IPS-15b (cell line): ENCODE data around the gene LRRFIP1.
A peak's percentile ranks its signal among the peaks of the same experiment; 100 is the strongest.
"Not testable (repeated sequence)": the region's sequence is repeated elsewhere in the genome, so short reads cannot be mapped to it uniquely, and the experiment has no call there.

ENCODE experiments used
- H3K27me3 ChIP-seq: one replicate; pipeline ENCODE4 v1.6.1; 2013; ENCODE audit warnings: low read length; ENCODE audit not compliant: control insufficient read depth, insufficient read depth
- H3K36me3 ChIP-seq: one replicate; pipeline ENCODE4 v1.6.1; 2013; ENCODE audit warnings: low read length; ENCODE audit not compliant: control insufficient read depth, insufficient read depth
- H3K4me1 ChIP-seq: one replicate; pipeline ENCODE4 v1.6.1; 2013; ENCODE audit warnings: mild to moderate bottlenecking, low read length; ENCODE audit not compliant: control insufficient read depth, insufficient read depth
- H3K4me3 ChIP-seq: one replicate; pipeline ENCODE4 v1.5.1; 2013; ENCODE audit warnings: low read depth, low read length
- H3K9ac ChIP-seq: one replicate; pipeline ENCODE4 v1.6.1; 2013; ENCODE audit warnings: low read depth, mild to moderate bottlenecking, low read length
- H3K9me3 ChIP-seq: one replicate; pipeline ENCODE4 v1.6.1; 2013; ENCODE audit warnings: mild to moderate bottlenecking, low read length; ENCODE audit not compliant: control insufficient read depth, insufficient read depth

The LRRFIP1 gene

DNA sequence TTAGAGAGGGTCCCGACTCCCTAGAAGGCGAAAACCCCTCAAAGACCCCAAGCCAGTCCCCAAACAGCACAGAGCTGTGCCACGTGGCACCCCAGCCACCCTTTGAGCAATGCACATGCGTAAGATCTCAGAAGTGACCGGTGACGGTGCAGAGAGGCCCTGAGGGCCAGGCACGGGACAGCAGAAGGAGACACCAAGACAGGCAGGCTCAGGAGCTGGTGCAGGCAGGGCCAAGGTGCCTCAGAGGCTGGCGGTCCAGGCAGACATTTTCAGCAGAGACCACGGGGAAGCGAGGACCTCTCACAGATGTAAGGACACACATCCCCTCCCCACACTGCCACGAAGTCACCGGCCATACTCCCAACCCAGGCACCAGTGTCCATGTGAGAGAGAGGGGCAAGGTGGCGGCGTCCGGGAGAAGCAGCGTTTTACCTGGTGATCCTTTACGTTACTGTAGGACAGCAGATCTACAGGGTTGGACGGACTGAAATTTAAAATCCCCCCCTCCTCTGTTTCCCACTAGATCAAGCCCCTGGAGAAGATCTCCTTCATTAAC is 34.9 kb upstream of the LRRFIP1 start:
- Histone ChIP-seq H3K27me3 (no peaks in the 10 kb centered on the region), H3K9me3 (no peaks in the 10 kb centered on the region), H3K4me3 (no peak overlapping the region), H3K4me1 (peaks cover 13% of the 10 kb centered on the region), H3K9ac (no peak overlapping the region), H3K36me3 (no peaks in the 10 kb centered on the region)

DNA sequence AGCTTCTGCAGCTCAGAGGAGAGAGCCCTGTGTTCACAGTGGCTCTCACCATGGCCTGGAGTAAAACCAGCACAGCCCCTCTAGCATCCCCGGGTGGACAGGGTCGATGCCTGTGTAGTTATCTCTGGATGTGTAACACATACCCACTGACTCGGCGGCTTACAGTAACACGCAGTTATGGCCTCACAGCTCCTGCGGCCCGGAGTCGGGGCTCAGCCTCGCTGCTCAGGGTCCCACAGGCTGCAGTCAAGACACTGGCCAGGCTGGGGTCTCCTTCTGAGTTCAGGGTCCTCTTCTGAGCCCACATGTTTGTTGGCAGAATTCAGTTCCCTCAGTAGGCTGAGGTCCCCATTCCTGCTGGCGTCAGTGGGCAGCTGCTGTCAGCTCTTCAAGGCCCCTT is 34.4 kb upstream of the LRRFIP1 start:
- no peaks in the 10 kb centered on the region for H3K9me3 ChIP-seq
- H3K36me3 ChIP-seq, result no peaks in the 10 kb centered on the region
- H3K27me3 ChIP-seq, result no peaks in the 10 kb centered on the region
- no peak overlapping the region for H3K4me3 ChIP-seq
- peaks cover 13% of the 10 kb centered on the region for H3K4me1 ChIP-seq
- no peak overlapping the region for H3K9ac ChIP-seq

DNA sequence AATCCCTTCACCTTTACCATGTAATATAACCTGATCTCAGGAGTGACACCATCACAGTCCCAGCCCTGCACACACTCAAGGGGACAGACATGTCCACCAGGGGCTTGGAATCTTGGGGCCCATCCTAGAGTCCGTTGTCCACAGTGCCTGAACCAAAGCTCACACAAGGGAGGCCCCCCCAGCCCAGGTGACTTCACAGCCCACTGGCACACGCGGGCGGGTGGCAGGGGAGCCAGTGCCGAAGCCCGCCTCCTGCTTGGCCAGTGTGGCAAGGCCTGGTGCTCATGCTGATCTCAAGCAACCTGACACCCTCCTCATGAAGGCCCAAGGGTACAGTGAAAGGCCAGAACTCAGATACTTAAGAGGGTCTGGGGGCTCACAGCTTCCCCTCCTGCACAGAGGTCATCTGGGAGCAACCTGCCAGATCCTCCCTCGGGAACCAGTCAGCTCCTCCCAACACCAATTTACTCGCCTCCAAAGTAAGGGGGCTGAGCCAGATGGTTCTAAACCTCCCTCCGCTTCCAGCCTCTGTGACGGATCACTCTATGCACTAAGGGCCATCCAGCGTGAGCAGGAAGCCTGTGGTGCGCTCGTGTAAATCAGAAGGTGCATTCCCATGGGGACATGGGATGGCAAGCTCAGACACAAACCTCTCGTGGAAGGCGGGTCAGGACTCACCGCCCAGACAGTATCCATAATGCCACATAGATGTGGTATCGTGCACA is 33.6 kb upstream of the LRRFIP1 start:
- Histone ChIP-seq H3K4me3 (no peak overlapping the region), H3K9ac (peak overlapping the region; percentile 5), H3K9me3 (no peaks in the 10 kb centered on the region), H3K36me3 (no peaks in the 10 kb centered on the region), H3K27me3 (no peaks in the 10 kb centered on the region), H3K4me1 (peaks cover 13% of the 10 kb centered on the region)

DNA sequence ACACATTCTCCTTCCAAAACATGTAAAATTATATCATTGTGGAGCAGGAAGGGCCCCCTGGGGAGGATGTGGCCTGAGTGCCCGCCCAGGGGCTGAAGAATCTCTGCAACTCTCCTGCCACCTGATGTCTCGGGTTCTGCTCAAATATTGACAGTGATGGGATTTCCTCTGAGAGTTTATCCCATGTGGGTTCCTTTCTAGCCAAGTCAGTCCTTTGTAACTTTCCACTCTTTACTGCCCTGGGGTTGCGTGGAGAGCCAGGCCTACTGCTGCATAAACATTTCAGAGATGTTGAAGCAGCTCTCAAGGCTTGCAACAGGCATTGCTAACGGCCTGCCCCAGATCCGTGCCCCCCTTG is 32.9 kb upstream of the LRRFIP1 start:
- Histone ChIP-seq H3K36me3 (no peaks in the 10 kb centered on the region), H3K4me1 (peaks cover 13% of the 10 kb centered on the region), H3K9me3 (no peaks in the 10 kb centered on the region), H3K27me3 (no peaks in the 10 kb centered on the region), H3K9ac (no peak overlapping the region), H3K4me3 (no peak overlapping the region)

DNA sequence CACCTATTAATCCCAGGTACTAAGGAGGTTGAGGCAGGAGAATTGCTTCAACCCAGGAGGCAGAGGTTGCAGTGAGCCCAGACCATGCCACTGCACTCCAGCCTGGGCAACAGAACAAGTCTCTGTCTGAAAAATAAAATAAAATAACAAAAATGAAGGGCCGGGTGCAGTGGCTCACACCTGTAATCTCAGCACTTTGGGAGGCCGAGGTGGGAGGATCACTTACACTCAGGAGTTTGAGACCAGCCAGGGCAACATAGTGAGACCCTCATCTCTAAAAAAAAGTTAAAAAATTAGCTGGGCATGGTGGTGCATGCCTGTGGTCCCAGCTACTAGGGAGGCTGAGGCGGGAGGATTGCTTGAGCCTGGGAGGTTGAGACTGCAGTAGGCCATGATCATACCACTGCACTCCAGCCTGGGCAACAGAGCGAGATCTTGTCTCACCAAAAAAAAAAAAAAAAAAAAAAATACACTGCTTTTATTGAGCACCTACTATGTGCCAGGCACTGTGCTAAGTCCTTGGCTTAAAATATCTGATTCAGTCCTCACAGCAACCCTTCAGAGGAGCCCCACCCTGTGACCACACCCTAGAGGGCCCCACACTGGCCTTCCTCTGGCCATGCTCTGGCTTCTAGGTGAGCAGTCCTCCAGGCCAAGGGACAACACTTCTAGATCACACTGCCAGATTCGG is 31.4 kb upstream of the LRRFIP1 start:
- H3K9me3 ChIP-seq, H3K27me3 ChIP-seq, H3K4me3 ChIP-seq, H3K9ac ChIP-seq, H3K36me3 ChIP-seq: not testable (repeated sequence)
- H3K4me1 ChIP-seq, result peaks cover 10% of the 10 kb centered on the region

DNA sequence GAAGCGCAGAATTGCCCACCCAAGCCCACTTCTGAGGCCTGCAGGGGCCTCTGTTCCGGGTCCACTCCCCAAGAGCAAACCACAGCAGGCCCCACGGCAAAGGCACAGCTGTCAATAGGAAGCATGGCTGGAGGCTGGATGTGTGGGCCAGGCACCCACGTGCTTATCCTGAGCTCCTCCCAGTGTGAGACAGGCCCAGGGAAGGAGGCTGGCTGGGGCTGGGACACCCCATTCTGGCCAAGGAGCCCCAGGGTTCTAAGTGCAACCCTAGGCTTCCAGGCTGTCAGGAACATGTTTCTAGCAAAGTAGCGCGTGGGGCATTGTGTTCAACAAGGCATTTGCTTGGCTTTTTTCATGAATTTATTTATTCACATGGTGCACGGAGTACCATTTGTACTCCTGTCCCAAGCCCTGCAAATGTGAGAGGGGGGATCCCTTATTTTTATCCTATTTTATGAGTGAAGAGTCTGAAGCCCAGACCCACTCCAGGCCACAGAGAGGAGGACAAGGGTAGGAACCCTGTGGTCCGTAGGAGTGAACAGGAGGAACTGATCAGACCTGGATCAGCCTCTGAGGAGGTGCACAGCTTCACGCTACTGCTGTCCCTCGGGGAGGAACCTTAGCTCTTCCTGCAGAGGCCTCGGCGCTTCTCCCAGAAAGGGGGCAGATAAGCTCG is 30.7 kb upstream of the LRRFIP1 start:
- Histone ChIP-seq H3K4me1 (peaks cover 15% of the 10 kb centered on the region), H3K36me3 (no peaks in the 10 kb centered on the region), H3K9ac (no peak overlapping the region), H3K4me3 (no peak overlapping the region), H3K27me3 (peaks cover 5% of the 10 kb centered on the region), H3K9me3 (no peaks in the 10 kb centered on the region)

DNA sequence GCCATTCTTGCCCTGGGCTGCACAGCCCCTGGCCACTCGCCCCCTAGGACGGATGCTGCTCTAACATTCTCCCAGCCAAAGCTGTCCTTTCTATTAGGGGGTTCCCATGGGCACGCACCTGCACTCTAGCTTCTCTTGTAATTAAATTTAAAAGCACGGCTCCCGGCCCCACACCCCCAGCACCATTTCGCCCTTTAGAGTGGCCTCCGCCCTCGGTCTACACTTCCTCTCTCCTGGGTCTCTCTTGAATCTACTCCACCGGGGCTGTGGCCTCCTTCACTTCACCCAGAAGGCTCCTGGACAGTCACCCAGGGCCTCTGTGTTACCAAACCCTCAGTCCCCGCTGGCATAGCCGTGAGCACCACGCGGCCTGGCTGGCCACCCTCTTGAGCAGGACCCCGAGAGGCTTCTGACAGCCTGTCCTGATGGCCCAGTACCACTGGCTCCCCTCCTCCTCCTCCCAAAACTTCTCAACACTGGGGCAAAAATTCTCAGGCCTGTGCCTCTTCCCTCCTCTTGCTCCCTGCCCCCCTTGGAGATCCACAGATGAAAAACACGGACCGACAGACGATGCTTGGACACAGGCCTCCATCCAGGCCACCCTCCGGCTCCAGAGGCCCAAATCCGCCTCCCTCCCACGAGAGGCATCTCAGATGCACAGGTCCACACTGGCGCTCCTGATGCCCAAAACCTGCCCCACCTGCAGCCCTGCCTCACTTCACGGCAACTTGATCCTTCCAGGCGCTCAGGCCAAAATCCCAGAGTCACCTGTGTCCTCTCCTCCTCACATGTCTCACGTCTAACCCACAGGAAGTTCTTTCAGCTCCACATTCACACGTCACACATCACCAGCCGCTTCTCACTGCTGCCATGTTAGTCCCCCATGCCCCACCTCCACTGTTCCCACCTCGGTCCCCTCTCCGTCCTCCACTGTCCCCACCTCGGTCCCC is 29.9 kb upstream of the LRRFIP1 start:
- H3K4me3 ChIP-seq, result no peak overlapping the region
- peaks cover 22% of the 10 kb centered on the region for H3K4me1 ChIP-seq
- H3K27me3 ChIP-seq, result peaks cover 5% of the 10 kb centered on the region
- no peak overlapping the region for H3K9ac ChIP-seq
- no peaks in the 10 kb centered on the region for H3K9me3 ChIP-seq
- no peaks in the 10 kb centered on the region for H3K36me3 ChIP-seq

DNA sequence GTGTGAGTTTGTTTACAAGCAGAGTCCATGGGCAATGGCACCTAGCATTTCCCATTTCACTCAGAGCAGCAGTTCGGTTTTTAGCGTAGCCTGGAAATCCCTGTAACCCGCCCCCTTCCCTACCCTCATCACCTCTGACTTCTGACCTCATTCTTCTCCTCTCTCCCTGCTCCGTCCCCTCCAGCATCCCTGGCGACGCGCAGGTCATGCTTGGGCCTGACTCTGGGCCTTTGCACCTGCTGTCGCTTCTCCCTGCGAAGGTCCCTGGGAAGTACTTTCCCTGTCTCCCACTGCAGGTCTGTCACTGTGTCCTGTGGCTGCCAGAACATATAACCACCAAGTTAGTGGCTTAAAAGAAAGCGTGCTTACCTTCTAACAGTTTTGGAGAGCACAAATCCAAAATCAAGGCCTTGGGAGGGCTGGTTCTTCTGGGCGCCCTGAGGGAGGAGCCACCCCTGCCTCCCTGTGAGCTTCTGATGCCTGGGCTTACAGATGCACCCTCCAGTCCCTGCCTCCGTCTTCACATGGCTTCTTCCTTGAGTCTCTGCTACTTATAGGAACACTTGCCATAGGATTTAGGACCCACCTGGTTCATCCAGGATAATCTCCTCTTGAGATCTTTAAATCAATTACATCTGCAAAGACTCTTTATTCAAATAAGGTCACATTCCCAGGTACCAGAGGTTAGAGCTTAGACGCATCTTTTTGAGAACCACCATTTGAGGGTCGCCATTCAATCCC is 28.7 kb upstream of the LRRFIP1 start:
- no peaks in the 10 kb centered on the region for H3K9me3 ChIP-seq
- peaks cover 5% of the 10 kb centered on the region for H3K27me3 ChIP-seq
- no peak overlapping the region for H3K9ac ChIP-seq
- H3K4me3 ChIP-seq, result no peak overlapping the region
- peaks cover 28% of the 10 kb centered on the region for H3K4me1 ChIP-seq
- H3K36me3 ChIP-seq, result no peaks in the 10 kb centered on the region

DNA sequence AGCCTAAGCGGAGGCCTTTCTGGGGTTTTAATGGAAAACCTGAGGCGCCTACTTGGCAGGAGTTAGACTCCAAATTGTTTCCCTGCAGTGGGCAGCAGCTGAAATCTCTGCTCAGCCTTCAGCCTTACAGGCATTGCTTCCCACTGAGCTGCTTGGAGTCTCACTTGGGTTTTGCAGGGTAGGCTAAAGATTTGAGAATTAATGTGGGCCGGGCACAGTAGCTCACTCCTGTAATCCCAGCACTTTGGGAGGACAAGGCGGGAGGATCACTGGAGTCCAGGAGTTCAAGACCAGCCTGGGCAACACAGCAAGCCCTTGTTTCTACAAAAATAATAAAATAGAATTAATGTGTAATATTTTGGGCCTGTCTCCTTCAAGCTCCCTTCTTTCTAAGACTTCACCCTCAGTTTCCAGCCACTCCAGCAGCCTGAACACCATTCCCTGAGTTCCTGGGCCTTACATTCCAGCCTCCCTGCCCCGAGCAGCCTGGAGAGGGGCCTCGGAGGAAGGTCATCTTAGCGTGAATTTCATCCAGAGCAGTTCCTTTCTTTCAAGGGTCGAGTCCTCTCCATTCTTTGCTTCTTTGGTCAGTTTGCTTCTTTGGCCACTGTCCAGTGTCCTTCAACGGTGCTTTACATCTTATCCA is 27.8 kb upstream of the LRRFIP1 start:
- no peaks in the 10 kb centered on the region for H3K36me3 ChIP-seq
- no peak overlapping the region for H3K9ac ChIP-seq
- peaks cover 19% of the 10 kb centered on the region for H3K4me1 ChIP-seq
- H3K27me3 ChIP-seq, result peaks cover 5% of the 10 kb centered on the region
- H3K9me3 ChIP-seq, result no peaks in the 10 kb centered on the region
- no peak overlapping the region for H3K4me3 ChIP-seq

DNA sequence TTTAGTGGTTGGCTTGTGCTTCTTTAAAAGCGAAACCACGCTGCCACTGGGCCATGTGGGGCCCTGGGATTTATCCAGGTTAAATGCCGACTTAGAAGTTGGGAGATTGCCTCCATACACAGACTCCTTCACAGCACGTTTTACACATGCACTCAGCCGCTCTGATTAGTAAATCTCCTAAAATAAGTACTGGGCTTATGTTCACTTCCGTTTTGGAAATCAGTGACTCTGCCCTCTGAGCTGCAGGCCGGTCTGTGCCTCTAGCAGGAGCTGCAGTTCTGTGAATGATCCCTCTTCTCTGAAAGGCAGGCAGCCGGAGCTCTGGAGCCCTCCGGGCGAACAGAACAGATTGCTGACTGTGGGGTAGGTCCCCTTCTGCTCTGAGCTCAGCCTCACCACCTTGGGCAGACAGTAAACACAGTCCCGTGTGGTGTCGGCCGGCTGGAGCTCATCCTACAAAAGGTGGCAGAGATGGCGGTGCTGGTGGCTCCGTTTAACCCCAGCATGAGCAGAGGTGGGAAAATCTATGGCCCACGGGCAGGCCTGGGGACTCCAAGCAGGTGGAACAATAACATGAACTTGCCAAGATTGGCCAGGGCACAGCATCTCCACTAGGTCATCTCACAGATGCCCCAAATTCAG is 27.1 kb upstream of the LRRFIP1 start:
- H3K9ac ChIP-seq, result no peak overlapping the region
- no peak overlapping the region for H3K4me3 ChIP-seq
- H3K36me3 ChIP-seq, result no peaks in the 10 kb centered on the region
- H3K9me3 ChIP-seq, result no peaks in the 10 kb centered on the region
- peaks cover 18% of the 10 kb centered on the region for H3K4me1 ChIP-seq
- peaks cover 5% of the 10 kb centered on the region for H3K27me3 ChIP-seq
